Endodermal cell (in vitro differentiated cells): Measurements from ENCODE around the gene TDRD12. TPM values are rescaled to one million over a fixed set of nuclear protein-coding genes. Genes with fewer than 3 reads are reported as not detected.

Experiments used
- DNase-seq: peaks from one replicate; pipeline ENCODE4 v3.0.0-alpha.2; 2017
- H3K27ac ChIP-seq: 2 replicates; pipeline ENCODE4 v1.5.1; 2013; ENCODE audit warnings: mild to moderate bottlenecking, low read depth, low read length, moderate library complexity
- H3K27me3 ChIP-seq: 2 replicates; pipeline ENCODE4 v1.6.1; 2013; ENCODE audit warnings: mild to moderate bottlenecking, low read length, moderate library complexity; ENCODE audit not compliant: insufficient read depth, control insufficient read depth, poor library complexity, severe bottlenecking
- H3K36me3 ChIP-seq: 2 replicates; pipeline ENCODE4 v1.7.0; 2013; ENCODE audit warnings: mild to moderate bottlenecking, low read length, moderate library complexity; ENCODE audit not compliant: control insufficient read depth, insufficient read depth
- H3K4me1 ChIP-seq: one replicate; pipeline ENCODE4 v1.7.0; 2013; ENCODE audit warnings: low read length; ENCODE audit not compliant: control insufficient read depth, insufficient read depth
- H3K4me3 ChIP-seq: 2 replicates; pipeline ENCODE4 v1.5.1; 2013; ENCODE audit warnings: mild to moderate bottlenecking, low read length, moderate library complexity
- H3K9ac ChIP-seq: 2 replicates; pipeline ENCODE4 v1.6.1; 2013; ENCODE audit warnings: mild to moderate bottlenecking, low read length, moderate library complexity; ENCODE audit not compliant: poor library complexity, severe bottlenecking; ENCODE audit errors: extremely low read depth
- H3K9me3 ChIP-seq: 2 replicates; pipeline ENCODE4 v1.6.1; 2013; ENCODE audit warnings: mild to moderate bottlenecking, low read length, moderate library complexity; ENCODE audit not compliant: control insufficient read depth
- H3K27ac Mint-ChIP-seq: 2 replicates; pipeline ENCODE4 v1.8.0; 2020; ENCODE audit warnings: mixed read lengths
- H3K27me3 Mint-ChIP-seq: 2 replicates; pipeline ENCODE4 v1.8.0; 2021; ENCODE audit warnings: mild to moderate bottlenecking, mixed read lengths; ENCODE audit not compliant: insufficient read depth
- H3K36me3 Mint-ChIP-seq: 2 replicates; pipeline ENCODE4 v1.8.0; 2020; ENCODE audit warnings: low read depth, mixed read lengths
- H3K4me1 Mint-ChIP-seq: 2 replicates; pipeline ENCODE4 v1.8.0; 2020; ENCODE audit warnings: mixed read lengths
- H3K4me3 Mint-ChIP-seq: 2 replicates; pipeline ENCODE4 v1.8.0; 2020; ENCODE audit warnings: mild to moderate bottlenecking, moderate library complexity, mixed read lengths
- H3K9me3 Mint-ChIP-seq: 2 replicates; pipeline ENCODE4 v1.8.0; 2020; ENCODE audit warnings: mild to moderate bottlenecking, mixed read lengths
- WGBS, 2 experiments: methylation state at CpG; one replicate each; pipeline versions ENCODE4 v1.1.5 to v1.1.7; 2013; ENCODE audit warnings: missing lambda C conversion rate in 2 of 2, mixed read lengths in 1 of 2; ENCODE audit not compliant: insufficient coverage in 1 of 2, insufficient read length in 1 of 2; 5-methylcytosine and 5-hydroxymethylcytosine counted together
- total RNA-seq, 2 donors: library from RNA; stranded (reverse); fragmentation: NEBNext Ultra II Directional in 1 of 2; extraction: Animal tissue kit (Norgen Biotek cat#: 25700) in 1 of 2; gene quantifications; 2 replicates in 1 of 2; 3 replicates in 1 of 2; pipeline ENCODE4 v1.2.1, GENCODE V29; 2021
- TF ChIP-seq, protein P1 (sequence below): fragments of 200-600 bp; sonication (generic); conservative IDR thresholded peaks from 2 replicates; pipeline ENCODE4 v1.5.0; 2021; ENCODE audit warnings: antibody characterized with exemption, mild to moderate bottlenecking

Gene TDRD12
- total RNA-seq, 2 donors from 2014 or later: 0.20 to 0.84 TPM

DNA sequence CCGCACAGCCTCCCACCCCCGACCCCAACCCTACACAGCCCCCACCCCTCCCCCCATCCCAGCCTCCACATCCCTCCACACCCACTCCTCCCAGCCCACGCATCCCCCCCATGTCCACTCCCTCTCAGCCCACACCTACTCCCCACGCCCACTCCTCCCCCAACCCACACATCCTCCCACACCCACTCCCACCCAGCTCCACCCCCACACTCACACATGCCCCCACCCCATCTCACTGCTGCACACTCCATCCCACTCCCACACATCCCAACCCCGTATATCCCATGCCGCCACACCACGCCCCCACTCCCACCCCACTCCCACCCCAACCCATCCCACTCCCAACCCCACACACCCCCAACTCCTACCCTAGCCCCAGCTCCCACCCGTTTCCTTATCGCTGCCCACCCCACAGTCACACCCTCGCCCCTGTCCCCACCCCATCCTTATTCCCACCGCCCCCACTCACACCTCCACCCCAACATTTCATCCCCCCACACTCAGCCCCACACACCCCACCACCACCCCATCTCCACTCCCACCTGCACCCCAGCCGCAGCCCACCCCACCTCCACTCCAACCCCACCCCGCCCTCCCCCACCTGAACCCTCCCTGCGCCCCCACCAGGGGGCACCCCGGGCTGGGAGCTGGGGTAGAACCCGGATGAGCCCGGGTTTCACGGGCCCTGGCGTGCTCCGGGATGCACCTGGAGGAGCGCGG is 809 bp downstream of the TDRD12 start:
- 97 to 100% methylated on average over 2 to 16 of the region's 22 CpGs for WGBS, 2 experiments
- DNase-seq: peak; percentile 45
- Mint-ChIP-seq H3K4me3 (no peak overlapping the region), H3K27ac (no peak overlapping the region), H3K27me3 (peaks cover 4% of the 10 kb centered on the region), H3K4me1 (no peaks in the 10 kb centered on the region), H3K9me3 (peaks cover 2% of the 10 kb centered on the region), H3K36me3 (peaks cover 2% of the 10 kb centered on the region)
- no peaks in the 10 kb centered on the region for H3K4me1 ChIP-seq
- TF ChIP-seq, protein P1, sequence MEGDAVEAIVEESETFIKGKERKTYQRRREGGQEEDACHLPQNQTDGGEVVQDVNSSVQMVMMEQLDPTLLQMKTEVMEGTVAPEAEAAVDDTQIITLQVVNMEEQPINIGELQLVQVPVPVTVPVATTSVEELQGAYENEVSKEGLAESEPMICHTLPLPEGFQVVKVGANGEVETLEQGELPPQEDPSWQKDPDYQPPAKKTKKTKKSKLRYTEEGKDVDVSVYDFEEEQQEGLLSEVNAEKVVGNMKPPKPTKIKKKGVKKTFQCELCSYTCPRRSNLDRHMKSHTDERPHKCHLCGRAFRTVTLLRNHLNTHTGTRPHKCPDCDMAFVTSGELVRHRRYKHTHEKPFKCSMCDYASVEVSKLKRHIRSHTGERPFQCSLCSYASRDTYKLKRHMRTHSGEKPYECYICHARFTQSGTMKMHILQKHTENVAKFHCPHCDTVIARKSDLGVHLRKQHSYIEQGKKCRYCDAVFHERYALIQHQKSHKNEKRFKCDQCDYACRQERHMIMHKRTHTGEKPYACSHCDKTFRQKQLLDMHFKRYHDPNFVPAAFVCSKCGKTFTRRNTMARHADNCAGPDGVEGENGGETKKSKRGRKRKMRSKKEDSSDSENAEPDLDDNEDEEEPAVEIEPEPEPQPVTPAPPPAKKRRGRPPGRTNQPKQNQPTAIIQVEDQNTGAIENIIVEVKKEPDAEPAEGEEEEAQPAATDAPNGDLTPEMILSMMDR: no peak
- no peaks in the 10 kb centered on the region for H3K9me3 ChIP-seq
- no peak overlapping the region for H3K9ac ChIP-seq
- no peaks in the 10 kb centered on the region for H3K36me3 ChIP-seq
- no peak overlapping the region for H3K4me3 ChIP-seq
- no peaks in the 10 kb centered on the region for H3K27me3 ChIP-seq
- no peak overlapping the region for H3K27ac ChIP-seq

DNA sequence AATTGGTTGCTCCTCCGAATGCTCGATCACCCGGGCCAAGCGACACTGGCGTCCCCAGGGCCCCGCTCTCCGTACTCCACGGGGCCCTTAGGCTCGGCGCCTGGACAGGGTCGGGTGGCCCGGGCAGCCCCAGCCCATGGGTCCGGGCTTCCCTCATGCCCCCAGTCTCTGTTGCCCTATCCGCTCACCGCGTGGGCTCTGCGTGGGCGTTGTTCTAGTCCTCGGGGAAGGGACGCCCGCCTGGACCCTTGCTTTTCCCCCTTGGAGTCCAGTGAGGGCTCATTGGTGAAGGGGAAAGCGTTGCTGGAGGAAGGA is 1.3 kb downstream of the TDRD12 start:
- 96 to 100% methylated on average over 4 to 22 of the region's 22 CpGs for WGBS, 2 experiments
- no peak overlapping the region for H3K27ac Mint-ChIP-seq
- H3K36me3 Mint-ChIP-seq: peaks cover 2% of the 10 kb centered on the region
- DNase-seq: no peak
- Histone ChIP-seq H3K27ac (no peak overlapping the region), H3K9ac (no peak overlapping the region), H3K4me3 (no peak overlapping the region), H3K27me3 (no peaks in the 10 kb centered on the region), H3K9me3 (no peaks in the 10 kb centered on the region), H3K36me3 (no peaks in the 10 kb centered on the region), H3K4me1 (no peaks in the 10 kb centered on the region)
- TF ChIP-seq, protein P1: no peak
- no peaks in the 10 kb centered on the region for H3K4me1 Mint-ChIP-seq
- H3K9me3 Mint-ChIP-seq: peaks cover 2% of the 10 kb centered on the region
- no peak overlapping the region for H3K4me3 Mint-ChIP-seq
- peaks cover 4% of the 10 kb centered on the region for H3K27me3 Mint-ChIP-seq

DNA sequence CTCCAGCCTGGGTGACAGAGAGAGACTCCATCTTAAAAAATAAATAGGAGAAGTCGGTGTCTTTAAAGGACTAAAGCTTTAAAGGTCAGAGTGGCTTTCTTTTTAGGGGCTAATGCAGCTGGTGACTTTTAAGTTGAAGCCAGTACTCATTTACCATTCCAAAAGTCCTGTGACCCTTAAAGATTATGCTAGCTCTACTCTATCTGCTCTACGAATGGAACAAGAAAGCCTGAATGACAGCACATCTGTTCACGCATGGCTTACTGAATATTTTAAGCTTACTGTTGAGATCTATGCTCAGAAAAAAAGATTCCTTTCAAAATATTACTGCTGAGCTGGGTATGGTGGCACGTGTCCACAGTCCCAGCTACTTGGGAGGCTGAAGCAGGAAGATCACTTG is 16.4 kb downstream of the TDRD12 start:
- peaks cover 5% of the 10 kb centered on the region for H3K27me3 ChIP-seq
- no peaks in the 10 kb centered on the region for H3K36me3 ChIP-seq
- no peak for DNase-seq
- H3K27ac ChIP-seq: no peak overlapping the region
- 87 to 90% methylated on average over 4 of the region's 4 CpGs for WGBS, 2 experiments
- Mint-ChIP-seq H3K27me3 (peaks cover 9% of the 10 kb centered on the region), H3K36me3 (no peaks in the 10 kb centered on the region), H3K9me3 (no peaks in the 10 kb centered on the region), H3K27ac (no peak overlapping the region), H3K4me3 (no peak overlapping the region), H3K4me1 (no peaks in the 10 kb centered on the region)
- TF ChIP-seq, protein P1: no peak
- H3K4me3 ChIP-seq: no peak overlapping the region
- H3K4me1 ChIP-seq: no peaks in the 10 kb centered on the region
- no peak overlapping the region for H3K9ac ChIP-seq
- no peaks in the 10 kb centered on the region for H3K9me3 ChIP-seq
